ENCODE results near the gene DNM3. TPM values are rescaled to one million over a fixed set of nuclear protein-coding genes. Genes with fewer than 3 reads are reported as not detected.

Gene DNM3
- total and polyA plus RNA-seq, 2 of the 8 experiments (the other 6 are each of a cell fraction or from before 2014, with no cell fraction given) = 2.0 to 8.5 TPM

GRCh38 chr1:172360985-172361384 is 519.7 kb downstream of the DNM3 start:
- H2BK12ac ChIP-seq (ENCODE audit: low read depth, low read length) = no peak overlapping the region; the same call in 1 of the 2 replicates
- H3K4me1 ChIP-seq (replicated peaks in 1 of 4; ENCODE audit: control insufficient read depth in 3 of 4, insufficient read depth in 4 of 4, low read length in 3 of 4) = peaks cover 5 to 23% (median 15%) of the 10 kb centered on the region in 4 experiments; a peak in 5 of 7 replicates
- no peak for DNase-seq (ENCODE audit: low read depth in 1 of 2, low spot score in 2 of 2)
- H3K56ac ChIP-seq (replicated peaks; ENCODE audit: insufficient read length, low read depth, low read length) = no peak overlapping the region
- WGBS, 2 experiments (ENCODE audit: extremely low coverage in 1 of 2, insufficient coverage in 1 of 2, insufficient read length in 1 of 2, insufficient replicate concordance in 2 of 2, low coverage in 1 of 2, low lambda C conversion rate in 2 of 2, missing lambda C conversion rate in 1 of 2) = 69% methylated on average over 6 of the region's 6 CpGs; no CpG with 5 or more reads in 1 of the 2 experiments
- H3K18ac ChIP-seq (ENCODE audit: extremely low read depth, low read length) = no peak overlapping the region
- H3K9ac ChIP-seq (replicated peaks in 1 of 4; ENCODE audit: extremely low read depth in 1 of 4, low read depth in 3 of 4, low read length in 3 of 4) = no peak overlapping the region
- H2AK5ac ChIP-seq (ENCODE audit: low read depth, low read length) = no peak overlapping the region
- no peak overlapping the region for H4K91ac ChIP-seq (replicated peaks; ENCODE audit: insufficient read length, low read length)
- H2BK20ac ChIP-seq (ENCODE audit: low read length) = no peak overlapping the region; the same call in 1 of the 2 replicates
- H4K5ac ChIP-seq (ENCODE audit: insufficient read length, low read depth, low read length) = no peak overlapping the region
- H3K14ac ChIP-seq (ENCODE audit: insufficient read length) = no peak overlapping the region
- POLR2A ChIA-PET (ENCODE audit: partially characterized antibody) = interaction anchor here (1.3 kb wide), 1 partner anchor 21 kb away, joined by 3 read pairs; no protein-coding TSS in a partner anchor
- no peaks in the 10 kb centered on the region for H3K9me3 ChIP-seq (ENCODE audit: insufficient read depth in 2 of 2, low read depth in 1 of 2, low read length in 1 of 2)
- CTCF ChIA-PET (ENCODE audit: partially characterized antibody) = interaction anchor here (0.7 to 1.4 kb wide), 4 partner anchors 12 to 38 kb away, joined by 3 to 5 read pairs (median 4); no protein-coding TSS in a partner anchor
- H4K20me1 ChIP-seq (replicated peaks in 1 of 2; ENCODE audit: control insufficient read depth in 1 of 2, insufficient read depth in 2 of 2, low read length in 2 of 2) = no peaks in the 10 kb centered on the region
- no peaks in the 10 kb centered on the region for H3K79me2 ChIP-seq (ENCODE audit: control insufficient read depth in 1 of 2, insufficient read depth in 2 of 2, low read length in 2 of 2)
- H3K27me3 ChIP-seq (replicated peaks in 1 of 4; ENCODE audit: control insufficient read depth in 3 of 4, extremely low read depth in 1 of 4, insufficient read depth in 3 of 4, low read length in 3 of 4) = peaks cover 0 to 2% (median 0%) of the 10 kb centered on the region in 4 experiments; a peak in 1 of 7 replicates
- no peaks in the 10 kb centered on the region for H3K23me2 ChIP-seq (ENCODE audit: low read depth, low read length)
- H3K36me3 ChIP-seq (ENCODE audit: control insufficient read depth in 2 of 4, insufficient read depth in 4 of 4, low read length in 3 of 4) = no peaks in the 10 kb centered on the region
- H2BK15ac ChIP-seq (ENCODE audit: low read length) = no peak overlapping the region
- H4K8ac ChIP-seq (ENCODE audit: extremely low read depth, insufficient read depth, low read length) = no peak overlapping the region
- peak overlapping the region in 1 of 4 experiments; percentile 33; a peak in 1 of 8 replicates for H3K4me3 ChIP-seq (ENCODE audit: extremely low read depth in 1 of 4, insufficient read depth in 2 of 4, low read depth in 3 of 4, low read length in 4 of 4)
- no peak overlapping the region for H2BK5ac ChIP-seq (ENCODE audit: low read depth, low read length)
- peak overlapping the region; percentile 48 to 51; a peak in 3 of 4 replicates for H3K4me2 ChIP-seq (ENCODE audit: insufficient read depth in 1 of 2, low read depth in 2 of 2, low read length in 2 of 2)
- no peak overlapping the region for H2AFZ ChIP-seq (ENCODE audit: low read length)
- H3K23ac ChIP-seq (ENCODE audit: insufficient read length) = no peak overlapping the region
- no peak for FAIRE-seq
- H3K27ac ChIP-seq (ENCODE audit: low read depth, low read length) = 0 out of 2 replicates have a peak overlapping the region, but pooled peaks have one; percentile 4
- H2BK120ac ChIP-seq (replicated peaks; ENCODE audit: low read depth, low read length) = no peak overlapping the region
- H3K79me1 ChIP-seq (ENCODE audit: low read depth, low read length) = no peaks in the 10 kb centered on the region
- no peak overlapping the region for H3K4ac ChIP-seq (replicated peaks; ENCODE audit: insufficient read length, low read depth, low read length)
- no peak for TF ChIP-seq JUN (IDR thresholded peaks at IDR 0.05; ENCODE audit: low read depth, low read length)
- TF ChIP-seq NRF1 (IDR thresholded peaks at IDR 0.05; ENCODE audit: low read depth, low read length) = no peak
- TF ChIP-seq CHD1 (IDR thresholded peaks at IDR 0.05; ENCODE audit: low read depth, low read length) = no peak
- no peak for TF ChIP-seq ATF3 (IDR thresholded peaks at IDR 0.05; ENCODE audit: insufficient read depth, low read depth, low read length)
- no peak for TF ChIP-seq TEAD4 (IDR thresholded peaks at IDR 0.05; ENCODE audit: low read depth, low read length)
- TF ChIP-seq YY1 (IDR thresholded peaks at IDR 0.05; ENCODE audit: low read depth, low read length) = no peak

All from H1 (cell line).